Hindlimb muscle (tissue), 1 donor: ENCODE data around the gene SUN5. TPM values are rescaled to one million over a fixed set of nuclear protein-coding genes. Genes with fewer than 3 reads are reported as not detected.

Experiments
- DNase-seq: peaks from one replicate; pipeline ENCODE4 v3.0.0-alpha.2; 2013
- polyA plus RNA-seq: library from polyadenylated mRNA; unstranded; fragments of 120-200 nt; gene quantifications from one replicate; pipeline ENCODE4 v1.2.1, GENCODE V29; 2013; ENCODE audit not compliant: insufficient read length

Gene SUN5
- polyA plus RNA-seq, 1 donor, result not detected

DNA sequence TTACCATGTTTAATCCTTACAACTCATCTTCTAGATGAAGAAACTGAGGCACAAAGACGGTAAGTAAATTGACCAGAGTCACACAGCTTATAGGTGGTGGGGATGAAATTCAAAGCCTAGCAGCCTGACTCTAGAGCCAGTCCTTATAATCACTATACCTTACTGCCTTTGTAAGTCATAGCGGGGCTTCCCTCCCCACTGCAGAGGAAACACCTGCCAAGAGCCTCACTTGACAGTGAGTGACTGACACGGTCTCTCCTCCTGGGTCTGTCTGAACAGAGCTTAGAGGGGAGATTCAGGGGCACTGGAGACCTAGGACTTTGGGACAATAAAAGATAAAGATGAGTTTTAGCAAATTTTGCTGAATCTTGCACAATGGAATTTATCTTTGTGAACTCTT lies 12.8 kb downstream of the SUN5 start:
- DNase-seq, result no peak

DNA sequence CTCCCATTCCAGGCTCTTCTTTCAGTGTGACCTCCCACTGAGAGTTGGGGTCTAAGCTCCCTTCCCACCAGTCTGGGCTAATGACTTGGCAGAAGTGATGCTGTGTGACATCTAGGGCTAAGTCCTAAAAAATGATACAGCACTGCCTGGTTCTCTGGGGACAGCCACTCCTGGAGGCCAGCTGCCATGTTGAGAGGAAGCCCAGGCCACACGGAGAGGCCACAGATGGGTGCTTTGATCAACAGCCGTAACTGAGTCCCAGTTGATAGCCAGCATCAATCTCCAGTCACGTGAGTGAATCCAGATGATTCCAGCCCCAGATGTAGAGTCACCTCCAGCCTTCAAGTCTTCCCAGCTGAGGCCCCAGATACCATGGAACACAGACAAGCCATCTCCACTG lies 13.8 kb downstream of the SUN5 start:
- no peak for DNase-seq

DNA sequence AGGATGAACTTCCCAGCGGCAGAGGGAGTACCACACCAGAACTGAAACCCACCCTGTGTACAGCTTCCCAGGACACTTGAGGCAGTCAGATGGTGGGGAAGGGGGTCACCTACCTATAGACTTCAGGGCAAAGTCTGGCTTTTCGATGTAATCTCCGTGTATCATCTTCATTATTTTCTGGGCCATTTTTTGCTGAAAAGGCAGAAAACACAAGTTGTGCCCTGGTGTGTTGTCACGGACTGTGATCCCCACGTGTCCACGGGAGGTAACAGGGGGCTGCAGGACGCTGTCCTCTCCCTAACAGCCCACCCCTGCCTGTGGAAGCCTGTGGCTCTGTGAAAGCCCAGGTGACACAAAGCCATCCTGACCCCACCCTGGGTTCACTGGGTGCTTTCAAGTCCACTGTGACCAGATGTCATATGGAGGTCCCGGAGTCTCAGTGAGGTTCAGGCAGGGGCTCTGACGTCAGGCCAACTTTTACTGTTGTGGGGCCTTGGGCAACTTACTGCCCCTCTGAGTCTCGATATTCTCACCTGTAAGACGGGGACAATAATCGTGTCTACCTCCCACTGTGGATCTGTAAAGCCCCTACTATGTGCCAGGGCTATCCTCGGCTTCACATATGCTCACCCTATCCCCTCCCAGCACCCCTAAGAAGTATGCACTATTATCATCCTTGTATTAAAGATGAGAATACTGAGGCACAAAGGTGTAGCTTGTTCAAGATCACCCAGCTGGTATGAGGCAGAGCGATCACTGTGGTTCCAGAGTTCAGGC lies 14.5 kb downstream of the SUN5 start:
- DNase-seq, result no peak

DNA sequence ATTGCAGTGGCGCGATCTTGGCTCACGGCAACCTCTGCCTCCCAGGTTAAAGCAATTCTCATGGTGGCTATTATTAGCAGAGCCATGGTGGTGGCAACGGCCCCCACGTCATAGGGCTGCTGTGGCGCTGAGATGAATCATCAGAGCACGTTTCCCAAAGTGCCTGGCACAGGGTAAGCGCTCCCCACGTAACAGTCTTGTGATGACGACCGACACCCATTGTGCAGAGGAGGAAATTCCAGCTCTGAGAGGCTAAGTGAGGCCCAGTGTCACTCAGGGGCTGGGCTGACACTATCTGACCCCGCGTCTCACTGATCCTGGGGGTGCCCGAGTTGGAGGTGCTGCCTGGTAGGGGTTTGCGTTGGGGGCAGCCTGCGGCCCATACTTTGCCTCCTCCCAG lies 16.2 kb downstream of the SUN5 start:
- no peak for DNase-seq

DNA sequence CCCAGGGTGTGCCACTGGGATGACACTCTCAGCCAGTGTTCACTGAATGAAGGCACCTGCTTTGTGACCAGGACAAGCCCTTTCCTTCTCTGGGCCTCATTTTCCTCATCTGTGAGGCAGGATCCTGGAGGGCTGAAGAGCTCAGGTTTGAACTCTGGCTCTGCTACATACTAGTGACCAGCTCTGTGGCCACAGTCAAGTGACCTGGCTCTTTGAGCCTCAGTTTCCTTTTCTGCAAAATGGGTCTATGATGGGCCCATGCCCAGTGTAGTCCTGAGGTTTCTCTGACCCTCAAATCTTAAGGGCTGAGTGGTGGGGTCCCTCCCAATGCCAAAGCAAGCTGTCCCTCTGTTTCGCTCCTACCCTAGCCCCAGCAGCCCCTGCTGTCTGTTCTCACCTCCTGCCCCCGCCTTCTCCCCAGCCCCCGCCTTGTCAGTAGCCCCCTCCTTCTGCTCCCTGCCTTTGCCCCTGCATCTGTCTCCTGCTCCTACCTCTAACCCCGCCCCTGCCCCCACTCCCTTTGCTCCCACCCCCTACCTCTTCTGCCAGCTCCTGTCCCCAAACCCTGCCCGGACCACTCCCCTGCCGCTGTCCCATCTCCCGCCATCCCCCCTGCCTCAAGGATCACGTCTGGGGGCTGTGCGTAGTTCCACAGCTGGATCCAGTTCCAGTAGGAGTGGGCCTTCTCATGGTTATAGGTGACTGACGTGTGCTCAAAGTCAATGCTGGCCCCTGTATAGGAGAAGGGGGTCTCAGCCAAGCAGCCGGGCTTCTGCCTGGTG lies 17.0 kb downstream of the SUN5 start:
- DNase-seq, result no peak

DNA sequence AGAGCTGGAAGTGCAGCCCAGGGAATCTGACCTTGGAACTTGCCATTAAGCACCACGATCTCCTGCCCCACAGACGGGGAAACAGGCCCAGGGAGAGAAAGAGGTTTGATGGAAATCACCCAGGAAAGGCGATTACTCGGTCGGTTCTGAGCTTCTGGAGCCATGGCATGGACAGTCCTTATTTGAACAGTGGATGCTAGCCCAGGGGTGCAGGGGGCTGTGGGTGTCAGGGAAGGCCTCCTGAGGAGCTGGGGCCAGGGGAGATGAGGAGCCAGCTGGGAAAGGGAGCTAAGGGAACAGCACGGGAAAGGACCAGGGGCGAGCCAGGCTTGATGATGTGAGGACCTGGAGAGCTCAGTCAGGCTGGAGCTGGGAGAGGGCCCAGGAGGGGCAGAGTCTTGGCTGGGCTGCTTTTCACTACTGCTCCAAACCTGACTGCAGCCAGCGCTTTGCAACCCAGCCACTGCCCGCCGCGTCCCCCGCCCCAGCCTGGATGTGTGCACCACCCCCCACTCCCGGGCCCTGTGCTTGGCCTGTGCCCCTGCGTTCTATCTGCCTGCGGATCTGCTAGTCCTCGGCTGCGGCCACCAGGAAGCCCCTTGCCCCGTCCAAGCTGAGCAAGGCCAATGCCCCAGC lies 17.8 kb downstream of the SUN5 start:
- DNase-seq, result no peak

DNA sequence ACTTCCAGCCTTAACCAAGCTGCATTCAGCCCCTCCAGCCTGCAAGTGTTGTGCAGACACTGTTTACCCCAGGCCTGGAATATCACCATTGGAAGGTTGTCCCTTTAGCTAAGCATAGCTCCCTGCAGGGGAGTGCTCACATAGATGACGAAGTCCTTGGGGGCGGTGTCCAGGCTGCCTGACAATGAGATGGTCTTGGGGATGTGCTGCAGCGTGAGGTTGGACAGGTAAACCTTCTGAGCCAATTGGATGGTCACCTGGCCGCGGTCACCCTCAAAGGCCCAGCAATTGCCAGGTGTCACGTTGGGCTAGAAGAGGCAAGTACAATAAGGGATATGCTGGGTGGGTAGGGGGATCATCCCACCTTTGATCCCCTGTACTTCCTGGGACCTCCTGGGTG lies 18.6 kb downstream of the SUN5 start:
- no peak for DNase-seq

DNA sequence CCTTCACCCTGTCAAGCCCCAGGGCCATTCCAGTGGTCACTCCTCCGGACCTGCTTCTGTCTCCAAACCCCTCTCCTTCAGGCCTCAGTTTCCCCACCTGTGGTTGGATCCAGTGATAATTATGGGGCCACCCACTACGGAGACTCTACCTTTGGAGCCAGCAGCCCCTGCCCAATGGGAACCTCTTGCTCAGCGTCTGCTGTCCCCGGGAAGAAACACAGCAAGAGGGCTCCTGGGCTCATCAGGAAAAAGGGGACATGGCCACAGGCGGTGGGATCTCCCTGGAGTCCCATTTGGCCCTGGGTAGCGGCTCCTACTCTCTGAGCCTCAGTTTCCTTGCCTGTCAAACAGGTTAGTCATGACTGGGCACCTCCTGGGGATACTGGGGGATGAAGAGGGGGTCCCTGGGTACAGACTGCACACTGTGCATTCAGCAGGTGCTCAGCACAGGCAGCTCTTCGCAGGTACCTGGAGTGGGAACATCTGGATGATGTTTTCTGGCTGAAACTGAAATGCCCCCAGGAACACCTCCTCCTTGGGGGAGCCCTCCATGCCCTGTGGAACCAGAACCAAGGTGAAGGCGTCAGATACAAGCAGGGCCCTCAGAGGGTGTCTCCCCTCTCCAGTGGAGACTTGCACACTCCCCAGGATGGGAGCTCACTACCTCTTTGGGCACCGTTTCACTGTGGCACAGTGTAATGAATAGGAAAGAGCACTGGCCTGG lies 19.4 kb downstream of the SUN5 start:
- DNase-seq, result no peak

DNA sequence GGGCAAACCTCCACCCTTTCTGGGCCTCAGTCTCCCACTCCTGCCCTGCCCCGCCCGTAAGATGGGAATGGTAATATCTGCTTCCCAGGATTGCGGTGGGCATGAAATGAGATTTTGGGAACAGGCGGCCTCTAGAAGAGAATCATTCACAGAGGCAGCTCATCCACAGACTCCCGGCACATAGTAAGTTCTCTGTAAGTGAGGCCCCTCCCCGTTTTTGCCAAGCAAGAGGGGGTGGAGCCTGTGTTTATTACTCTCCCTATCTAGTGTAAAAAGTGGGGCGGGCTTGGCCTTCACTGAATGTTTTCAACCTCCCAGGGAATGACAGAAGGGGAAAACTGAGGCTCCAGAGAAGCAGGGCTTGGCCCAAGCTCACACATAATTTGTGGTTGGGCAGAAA lies 20.0 kb downstream of the SUN5 start:
- DNase-seq, result no peak

DNA sequence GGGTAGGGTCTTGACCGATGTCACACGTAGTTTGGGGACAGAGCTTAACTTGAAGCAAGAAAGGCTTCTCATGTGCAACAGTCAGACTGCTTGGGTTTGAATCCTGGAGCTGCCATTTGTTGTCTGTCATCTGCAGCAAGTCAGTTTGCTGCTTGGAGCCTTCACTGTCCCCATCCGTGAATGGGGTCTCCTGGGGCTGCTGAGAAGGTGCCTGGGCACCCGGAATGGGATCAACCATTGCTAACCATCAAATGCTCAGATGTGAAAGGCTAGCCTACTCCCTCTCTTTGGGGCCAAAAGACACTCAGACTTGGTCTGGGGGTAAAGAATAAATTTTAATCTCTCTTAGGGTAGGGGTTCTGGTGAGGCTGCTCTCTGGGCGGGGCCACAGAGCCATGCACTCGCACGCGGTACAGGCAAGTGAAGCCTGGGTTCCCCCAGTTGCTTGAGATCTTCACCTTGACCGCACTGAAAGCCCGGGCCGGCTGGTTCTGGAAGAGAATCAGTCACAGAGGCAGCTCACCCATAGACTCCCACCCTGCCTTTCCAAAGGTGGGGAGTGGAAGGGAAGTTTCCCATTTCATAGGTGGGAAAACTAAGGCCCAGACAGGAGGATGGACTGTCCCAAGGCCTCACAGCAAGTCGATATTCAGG lies 20.6 kb downstream of the SUN5 start:
- DNase-seq, result no peak

DNA sequence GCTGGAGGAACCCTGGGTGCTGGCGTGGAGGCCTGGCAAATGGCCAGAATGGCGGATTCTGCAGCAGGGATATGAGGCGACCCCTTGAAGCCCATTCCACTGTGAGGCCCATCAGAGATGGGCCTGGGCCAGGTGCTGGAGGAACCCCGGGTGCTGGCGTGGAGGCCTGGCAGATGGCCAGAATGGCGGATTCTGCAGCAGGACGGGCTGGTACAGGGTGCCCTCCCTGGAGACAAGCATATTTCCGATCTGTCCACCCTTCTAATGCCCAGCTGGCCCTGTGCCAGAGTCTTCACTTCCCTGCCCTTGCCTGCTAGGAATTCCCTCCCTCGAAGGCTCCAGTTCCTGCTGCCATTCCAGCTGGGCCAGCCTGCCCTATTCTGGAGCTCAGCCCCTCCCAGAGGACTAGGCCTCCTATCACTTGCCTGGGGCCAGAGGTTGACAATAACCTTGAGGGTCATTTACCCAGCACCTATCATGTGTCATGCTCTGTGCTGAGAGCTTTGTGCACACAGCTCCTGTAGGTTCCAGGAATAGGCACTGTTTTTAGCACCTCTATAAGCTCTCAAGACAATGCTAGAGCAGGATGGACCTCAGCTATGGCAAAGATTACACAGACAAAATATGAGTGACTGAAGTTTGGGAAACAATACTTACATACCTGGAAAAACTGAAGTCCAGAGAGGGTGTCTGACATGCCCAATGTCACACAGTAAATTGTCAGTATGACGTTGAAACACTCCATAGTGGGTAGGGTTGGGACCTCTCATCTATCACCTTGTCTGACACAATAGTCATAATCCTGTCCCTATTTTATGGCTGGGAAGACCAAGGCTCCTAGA lies 21.4 kb downstream of the SUN5 start:
- no peak for DNase-seq

DNA sequence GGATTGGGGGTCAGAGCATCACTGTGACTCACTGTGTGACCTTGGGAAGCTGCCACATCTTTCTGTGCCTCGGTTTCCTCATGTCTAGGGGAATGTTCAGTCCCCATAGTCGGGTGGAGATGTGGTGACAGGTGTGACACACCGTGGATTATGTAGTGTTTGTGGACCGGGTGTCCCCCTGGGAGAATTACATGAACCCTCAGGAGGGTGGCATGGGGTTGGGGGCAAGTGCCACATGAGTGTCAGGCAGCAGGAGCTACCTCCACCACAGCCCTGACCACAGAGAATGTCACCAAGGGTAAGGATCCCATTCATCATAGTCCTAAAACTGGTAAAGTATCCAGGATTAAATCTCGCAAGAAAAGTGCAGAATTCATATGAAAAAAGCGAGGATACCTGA lies 23.2 kb downstream of the SUN5 start:
- DNase-seq, result no peak

DNA sequence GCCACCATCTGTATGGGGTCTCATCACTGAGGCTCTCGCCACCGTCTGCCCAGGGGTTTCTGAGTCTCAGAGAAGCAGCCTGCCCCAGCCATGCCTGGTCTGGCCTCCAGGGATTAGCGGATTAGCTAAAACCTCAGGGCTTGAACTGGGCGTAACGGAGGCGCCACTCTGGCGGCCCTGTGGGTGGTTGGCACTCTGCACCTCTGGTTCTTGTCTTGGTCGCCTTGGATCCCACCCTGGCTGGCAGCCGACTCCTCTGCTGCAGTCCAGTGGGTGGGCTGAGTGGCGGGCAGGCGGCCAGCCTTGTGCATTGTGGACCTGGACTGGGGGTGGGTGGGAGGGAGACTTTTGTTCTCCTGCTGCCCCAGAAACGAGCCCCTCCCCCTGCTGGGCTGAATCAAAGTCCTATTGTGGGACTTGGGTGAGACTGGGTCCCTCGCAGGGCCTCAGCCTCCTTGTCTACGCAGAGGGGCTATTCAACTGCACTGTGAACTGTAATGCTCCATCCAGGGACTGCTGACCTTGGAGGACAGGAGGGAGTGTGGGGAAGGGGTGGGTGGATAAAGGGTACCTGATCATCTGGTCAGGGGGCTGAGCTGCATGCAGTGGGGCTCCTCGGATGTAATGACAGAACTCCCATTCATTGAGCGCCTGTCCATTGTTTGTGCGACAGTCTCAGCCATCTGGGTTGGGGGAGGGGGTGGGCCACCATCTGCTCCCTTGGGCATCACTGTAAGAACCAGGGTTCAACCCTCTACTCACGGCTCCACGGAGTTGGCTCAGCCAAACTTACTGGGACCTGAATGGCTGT lies 23.9 kb downstream of the SUN5 start:
- DNase-seq, result no peak

DNA sequence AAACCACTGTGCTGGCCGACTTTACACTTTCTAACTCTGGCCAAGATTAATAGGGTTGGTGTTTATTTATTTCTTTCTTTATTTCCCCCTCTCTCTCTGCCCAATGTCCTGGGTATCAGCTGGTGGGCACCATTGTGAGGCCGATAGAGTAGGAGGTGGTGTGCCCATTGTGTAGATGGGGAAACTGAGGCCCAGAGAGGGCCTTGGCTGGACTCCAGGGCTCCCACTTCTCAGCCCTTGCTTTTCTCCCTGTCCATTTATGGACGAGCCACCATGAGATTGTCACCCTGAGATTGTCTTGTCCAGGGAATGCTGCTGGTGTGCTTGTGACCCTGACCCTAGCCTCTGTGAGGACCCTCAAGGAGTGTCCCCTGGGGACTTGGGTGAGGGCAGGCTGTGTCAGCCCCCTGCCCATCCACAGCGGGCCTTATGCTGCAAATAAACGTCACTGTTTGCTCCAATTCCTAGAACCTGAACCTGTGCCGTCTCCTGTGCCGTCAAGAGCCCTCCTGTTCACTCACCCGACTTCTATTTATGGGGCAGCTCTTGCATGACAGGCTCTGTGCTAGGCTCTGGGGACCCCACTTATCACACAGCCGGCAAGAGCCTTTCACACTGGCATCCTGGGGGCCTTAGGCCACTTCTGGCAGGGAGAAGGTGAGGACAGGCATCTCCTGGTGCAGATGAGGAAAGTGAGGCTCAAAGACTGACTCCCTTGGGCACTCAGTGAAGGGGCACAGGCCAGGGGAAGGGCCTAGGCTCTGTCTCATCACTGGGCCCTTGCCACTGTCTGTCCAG lies 24.8 kb downstream of the SUN5 start:
- DNase-seq, result no peak

DNA sequence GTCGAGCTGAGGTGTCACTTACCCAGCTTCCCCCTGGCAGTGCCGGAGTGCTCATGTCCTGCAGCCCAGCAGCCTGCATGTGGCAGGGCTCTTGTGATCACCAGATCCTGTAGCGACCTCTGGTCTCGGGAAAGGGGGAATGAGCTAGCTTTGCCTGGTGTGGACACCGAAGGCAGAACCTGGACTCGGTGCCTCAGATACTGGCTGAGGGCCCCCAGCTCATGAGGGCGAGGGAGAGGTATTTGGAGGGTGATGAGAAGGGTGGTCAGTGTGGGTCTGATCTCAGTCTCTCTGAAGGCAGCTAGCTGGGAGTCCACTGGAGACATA lies 26.3 kb downstream of the SUN5 start:
- DNase-seq, result no peak

DNA sequence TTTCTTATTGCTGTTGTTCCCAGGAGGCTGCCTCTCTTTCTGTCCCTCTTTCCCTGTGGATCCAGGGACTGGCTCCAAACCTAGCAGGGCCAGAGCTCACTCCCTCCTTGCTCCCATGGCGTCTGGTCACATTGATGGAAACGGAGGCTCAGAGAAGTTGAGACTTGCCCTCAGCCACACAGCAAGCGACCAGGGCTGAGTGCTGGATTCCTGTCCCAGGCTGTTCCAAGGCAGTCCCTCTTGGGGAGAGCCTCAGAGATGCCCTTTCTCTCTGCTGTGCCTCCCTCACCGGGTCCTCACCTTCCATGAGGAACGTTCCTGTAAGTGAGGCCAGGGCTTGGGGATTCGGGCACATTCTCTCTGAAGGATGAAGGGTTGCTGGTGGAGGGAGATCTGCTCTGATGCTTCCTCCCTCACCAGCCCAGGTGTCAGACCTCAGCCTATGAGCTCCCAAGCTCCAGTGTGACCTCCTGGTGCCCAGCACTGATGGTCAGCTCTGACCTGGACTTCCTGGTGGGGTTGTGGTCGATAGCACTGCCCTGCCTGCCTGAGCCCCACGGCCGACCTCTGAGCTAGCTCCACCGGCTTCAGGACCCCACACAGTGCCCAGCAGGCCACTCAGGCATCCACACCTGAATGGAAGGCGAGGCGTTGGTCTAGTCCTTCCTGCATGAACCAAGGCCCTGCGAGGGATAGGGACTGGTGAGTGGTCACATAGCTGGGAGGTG lies 26.8 kb downstream of the SUN5 start:
- no peak for DNase-seq

DNA sequence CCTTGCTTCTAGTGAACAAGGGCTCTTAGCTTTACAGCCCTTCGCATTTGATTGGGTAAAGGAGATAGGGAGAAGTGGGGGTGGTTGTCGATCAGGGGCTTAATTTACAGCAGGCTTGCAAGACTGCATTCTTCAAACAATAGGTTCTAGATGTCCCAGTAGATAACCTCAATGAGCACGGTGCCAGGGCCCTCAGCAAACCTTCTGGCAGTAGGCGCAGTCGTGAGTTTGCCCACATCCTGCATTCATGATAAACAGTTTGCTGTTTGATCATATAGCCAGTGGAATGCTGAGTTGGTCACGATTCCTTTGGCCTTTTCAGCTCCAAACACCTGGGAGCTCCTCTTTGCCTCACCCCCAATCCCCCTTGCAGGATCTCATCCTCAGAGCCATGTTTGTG lies 27.5 kb downstream of the SUN5 start:
- no peak for DNase-seq

DNA sequence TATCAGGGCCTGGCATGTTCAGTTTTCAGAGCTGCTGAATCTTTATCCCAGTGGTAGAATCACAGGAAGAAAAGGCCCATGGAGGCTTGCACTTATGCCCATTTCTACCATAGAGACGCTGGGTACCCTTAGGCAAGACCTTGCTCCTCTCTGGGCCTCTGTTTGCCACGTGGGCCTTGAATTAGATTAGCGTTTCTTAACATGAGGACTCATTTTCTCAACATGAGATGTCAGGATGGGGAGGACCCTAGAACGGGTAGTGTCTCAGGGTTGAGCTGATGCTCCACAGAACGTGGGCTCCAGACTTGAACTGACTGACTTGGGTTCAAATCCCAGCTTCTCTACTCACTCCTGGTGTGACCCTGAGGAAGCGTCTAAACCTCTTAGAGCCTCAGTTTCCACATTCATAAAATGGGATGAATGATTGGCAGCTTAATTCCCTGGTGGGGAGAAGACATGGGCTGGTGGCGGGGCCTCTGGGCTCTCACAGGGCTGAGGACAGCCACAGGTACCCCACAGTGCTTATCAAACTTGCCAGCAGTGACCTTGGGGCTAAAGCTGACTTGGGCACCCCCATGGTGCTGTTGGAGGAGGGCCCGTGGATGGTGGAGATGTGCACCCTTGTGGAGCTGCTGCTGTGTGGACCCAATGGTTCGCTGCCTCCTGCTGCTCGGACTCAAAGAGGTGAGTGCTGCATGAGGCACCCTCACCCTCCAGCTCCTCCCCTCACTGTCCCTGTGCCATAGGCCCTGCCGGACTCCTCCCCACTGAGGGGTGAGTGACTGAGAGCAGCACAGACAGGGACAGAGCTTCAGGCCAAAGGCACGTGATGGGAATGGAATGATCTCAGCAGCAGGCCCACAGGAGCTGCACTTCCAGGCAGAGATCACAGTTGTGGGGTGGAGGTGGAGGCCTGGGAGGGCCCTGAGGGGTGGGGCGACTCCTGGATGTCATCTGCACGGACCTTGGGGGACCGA lies 28.2 kb downstream of the SUN5 start:
- DNase-seq, result no peak
